ENCODE results near the gene TRIM10. TPM values are rescaled to one million over a fixed set of nuclear protein-coding genes. Genes with fewer than 3 reads are reported as not detected.
A peak's percentile ranks its signal among the peaks of the same experiment; 100 is the strongest.

TRIM10 gene
- total RNA-seq, 6 experiments from 2014 or later = 0.74 to 2.4 (median 1.4) TPM

GRCh38 chr6:30206152-30206551, 45.1 kb upstream of the TRIM10 start:
- no peak overlapping the region for H3K4me3 ChIP-seq
- DNase-seq = no peak
- peaks cover 2 to 95% (median 44%) of the 10 kb centered on the region in 4 donors for H3K4me1 ChIP-seq
- H3K9me3 ChIP-seq = no peaks in the 10 kb centered on the region
- intact Hi-C loops (cut with DNase I) = no loop called here
- peak overlapping the region; percentile 64 to 86 (median 78) for H3K27ac ChIP-seq
- TF ChIP-seq, protein P1, sequence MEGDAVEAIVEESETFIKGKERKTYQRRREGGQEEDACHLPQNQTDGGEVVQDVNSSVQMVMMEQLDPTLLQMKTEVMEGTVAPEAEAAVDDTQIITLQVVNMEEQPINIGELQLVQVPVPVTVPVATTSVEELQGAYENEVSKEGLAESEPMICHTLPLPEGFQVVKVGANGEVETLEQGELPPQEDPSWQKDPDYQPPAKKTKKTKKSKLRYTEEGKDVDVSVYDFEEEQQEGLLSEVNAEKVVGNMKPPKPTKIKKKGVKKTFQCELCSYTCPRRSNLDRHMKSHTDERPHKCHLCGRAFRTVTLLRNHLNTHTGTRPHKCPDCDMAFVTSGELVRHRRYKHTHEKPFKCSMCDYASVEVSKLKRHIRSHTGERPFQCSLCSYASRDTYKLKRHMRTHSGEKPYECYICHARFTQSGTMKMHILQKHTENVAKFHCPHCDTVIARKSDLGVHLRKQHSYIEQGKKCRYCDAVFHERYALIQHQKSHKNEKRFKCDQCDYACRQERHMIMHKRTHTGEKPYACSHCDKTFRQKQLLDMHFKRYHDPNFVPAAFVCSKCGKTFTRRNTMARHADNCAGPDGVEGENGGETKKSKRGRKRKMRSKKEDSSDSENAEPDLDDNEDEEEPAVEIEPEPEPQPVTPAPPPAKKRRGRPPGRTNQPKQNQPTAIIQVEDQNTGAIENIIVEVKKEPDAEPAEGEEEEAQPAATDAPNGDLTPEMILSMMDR (IDR thresholded peaks at IDR 0.05) = no peak
- TF ChIP-seq POLR2A (IDR thresholded peaks at IDR 0.05) = no peak
- ATAC-seq = no peak
- no peaks in the 10 kb centered on the region for H3K36me3 ChIP-seq
- 40% methylated on average over 4 of the region's 7 CpGs for WGBS (ENCODE audit: insufficient coverage, low coverage, low lambda C conversion rate, missing lambda C conversion rate)
- no peaks in the 10 kb centered on the region for H3K27me3 ChIP-seq

GRCh38 chr6:30204116-30204515, 43.1 kb upstream of the TRIM10 start:
- ATAC-seq (no peak), DNase-seq (no peak)
- Histone ChIP-seq H3K27me3 (no peaks in the 10 kb centered on the region), H3K27ac (peak overlapping the region in 1 of 3 donors; percentile 86), H3K9me3 (no peaks in the 10 kb centered on the region), H3K4me1 (peaks cover 2 to 89% (median 42%) of the 10 kb centered on the region in 4 donors), H3K36me3 (peaks cover 0 to 5% (median 1%) of the 10 kb centered on the region in 4 donors), H3K4me3 (no peak overlapping the region)
- WGBS (ENCODE audit: insufficient coverage, low coverage, low lambda C conversion rate, missing lambda C conversion rate) = no CpG with 5 or more reads among the region's 1 CpG
- TF ChIP-seq, protein P1 (IDR thresholded peaks at IDR 0.05) = no peak
- no peak for TF ChIP-seq POLR2A (IDR thresholded peaks at IDR 0.05)
- intact Hi-C loops (cut with DNase I) = no loop called here

- Histone ChIP-seq H3K4me3 (no peak overlapping the region), H3K27ac (peak overlapping the region in 1 of 3 donors; percentile 86), H3K27me3 (no peaks in the 10 kb centered on the region), H3K36me3 (peaks cover 0 to 23% (median 9%) of the 10 kb centered on the region in 4 donors), H3K4me1 (peaks cover 2 to 75% (median 35%) of the 10 kb centered on the region in 4 donors), H3K9me3 (no peaks in the 10 kb centered on the region)
- TF ChIP-seq, protein P1 (IDR thresholded peaks at IDR 0.05) = no peak
- TF ChIP-seq POLR2A (IDR thresholded peaks at IDR 0.05) = no peak
- intact Hi-C loops (cut with DNase I) = no loop called here
- DNase-seq (no peak), ATAC-seq (peak in 1 of 4 donors; percentile 11)
- WGBS (ENCODE audit: insufficient coverage, low coverage, low lambda C conversion rate, missing lambda C conversion rate) = 46% methylated on average over 4 of the region's 4 CpGs
Measured at GRCh38 chr6:30202366-30202765, 41.4 kb upstream of the TRIM10 start.

DNA sequence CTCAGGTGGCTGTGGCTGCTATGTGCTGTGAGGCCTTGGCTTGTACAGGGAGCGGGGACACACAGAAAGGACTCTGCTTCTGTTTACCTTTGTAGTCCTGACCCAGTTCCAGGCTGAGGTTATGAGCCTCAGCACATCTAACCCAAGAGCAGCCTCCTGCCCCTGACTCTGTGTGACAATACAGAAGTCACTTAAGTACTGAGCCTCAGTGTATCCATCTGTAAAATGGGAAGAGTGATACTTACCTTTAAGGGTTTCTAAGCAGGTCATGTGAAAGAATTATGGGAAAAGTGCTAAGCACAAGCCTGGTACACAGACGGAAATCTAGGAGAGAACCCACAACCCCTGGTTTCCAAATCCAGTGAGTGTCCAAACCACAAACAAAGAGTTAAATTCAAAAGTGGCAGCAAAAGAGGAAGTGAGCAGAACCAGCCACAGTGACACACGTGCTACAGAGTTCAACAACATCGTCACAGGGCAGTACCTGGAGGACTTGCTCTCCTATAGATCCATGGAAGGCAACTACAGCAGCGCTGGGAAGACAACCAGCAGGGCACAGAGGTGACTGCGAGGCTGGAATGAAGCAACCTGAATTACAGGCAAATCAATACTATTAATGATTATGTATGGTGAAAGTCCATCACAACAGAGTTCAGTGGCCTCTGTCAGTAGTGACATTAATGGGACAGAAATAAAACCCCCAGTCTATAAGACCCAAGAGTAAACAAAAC, 39.7 kb upstream of the TRIM10 start:
- 14% methylated on average over 6 of the region's 6 CpGs for WGBS (ENCODE audit: insufficient coverage, low coverage, low lambda C conversion rate, missing lambda C conversion rate)
- ATAC-seq = peak; percentile 78 to 90 (median 87)
- TF ChIP-seq, protein P1 (IDR thresholded peaks at IDR 0.05) = no peak
- TF ChIP-seq POLR2A (IDR thresholded peaks at IDR 0.05) = no peak
- Histone ChIP-seq H3K4me1 (peaks cover 0 to 60% (median 29%) of the 10 kb centered on the region in 4 donors), H3K36me3 (peaks cover 0 to 39% (median 18%) of the 10 kb centered on the region in 4 donors), H3K27ac (peak overlapping the region; percentile 33 to 86 (median 65)), H3K4me3 (peak overlapping the region in 1 of 3 donors; percentile 0), H3K27me3 (no peaks in the 10 kb centered on the region), H3K9me3 (no peaks in the 10 kb centered on the region)
- intact Hi-C loops (cut with DNase I) = no loop called here
- peak; percentile 60 to 87 (median 84) for DNase-seq

All from right lobe of liver (tissue), 6 donors.